ENCODE results near the gene LDLRAD4.

LDLRAD4 gene

GRCh38 chr18:13614641-13615288 lies 396.2 kb downstream of the LDLRAD4 start:
- ChIA-PET POLR2A (no interaction called here), CTCF (no interaction called here)
- TF ChIP-seq L3MBTL2 (conservative IDR thresholded peaks at IDR 0.05), result no peak
- no peak for TF ChIP-seq PKNOX1 (IDR thresholded peaks at IDR 0.05)
- TF ChIP-seq SP1 (IDR thresholded peaks at IDR 0.05), result no peak
- TF ChIP-seq SUZ12 (IDR thresholded peaks at IDR 0.05), result no peak
- TF ChIP-seq LEF1 (IDR thresholded peaks at IDR 0.05; ENCODE audit: borderline replicate concordance), result no peak
- TF ChIP-seq FOXA1 (IDR thresholded peaks at IDR 0.05), result no peak
- no peak for TF ChIP-seq ZNF384 (IDR thresholded peaks at IDR 0.05)
- no peak for TF ChIP-seq CTBP1 (IDR thresholded peaks at IDR 0.05; ENCODE audit: borderline replicate concordance)
- no peak for TF ChIP-seq FOXM1 (IDR thresholded peaks at IDR 0.05; ENCODE audit: borderline replicate concordance)
- TF ChIP-seq HDGF (IDR thresholded peaks at IDR 0.05; ENCODE audit: borderline replicate concordance), result no peak
- no peak for TF ChIP-seq FOXK2 (IDR thresholded peaks at IDR 0.05)
- no peak for TF ChIP-seq ARNT (IDR thresholded peaks at IDR 0.05)
- no peak for TF ChIP-seq TARDBP (IDR thresholded peaks at IDR 0.05)
- TF ChIP-seq BHLHE40 (IDR thresholded peaks at IDR 0.05; ENCODE audit: borderline replicate concordance), result no peak
- no peak for TF ChIP-seq ELF4 (IDR thresholded peaks at IDR 0.05)
- no peak for TF ChIP-seq NFRKB (IDR thresholded peaks at IDR 0.05)
- no peak for DNase-seq (ENCODE audit: extremely low spot score)

DNA sequence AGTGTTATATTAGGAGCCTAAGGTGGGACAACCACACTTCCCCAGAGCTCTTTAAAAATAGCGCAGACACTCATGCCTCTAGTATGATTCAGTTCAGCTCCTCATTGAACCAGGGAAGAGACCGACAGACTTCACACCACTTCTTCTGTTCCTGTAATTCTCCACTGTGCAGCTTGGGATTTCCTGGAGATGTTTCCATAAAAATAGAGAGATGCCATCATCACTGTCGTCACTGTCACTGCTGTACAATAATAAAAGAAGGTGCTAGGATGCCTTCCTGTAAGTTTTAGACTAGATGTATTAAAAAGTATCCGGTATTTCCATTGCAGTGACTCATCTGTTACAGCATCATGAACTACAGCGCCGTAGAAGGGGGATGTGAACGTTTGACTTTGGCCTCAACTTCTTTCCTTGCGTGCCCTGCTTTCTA lies 396.9 kb downstream of the LDLRAD4 start:
- CTCF ChIA-PET, result no interaction called here
- TF ChIP-seq FOXK2 (IDR thresholded peaks at IDR 0.05) (no peak), SP1 (IDR thresholded peaks at IDR 0.05) (no peak), ZNF384 (IDR thresholded peaks at IDR 0.05) (no peak), TARDBP (IDR thresholded peaks at IDR 0.05) (no peak), LEF1 (IDR thresholded peaks at IDR 0.05; ENCODE audit: borderline replicate concordance) (no peak), HDGF (IDR thresholded peaks at IDR 0.05; ENCODE audit: borderline replicate concordance) (no peak), CTBP1 (IDR thresholded peaks at IDR 0.05; ENCODE audit: borderline replicate concordance) (no peak), SUZ12 (IDR thresholded peaks at IDR 0.05) (no peak), FOXA1 (IDR thresholded peaks at IDR 0.05) (no peak), BHLHE40 (IDR thresholded peaks at IDR 0.05; ENCODE audit: borderline replicate concordance) (no peak), FOXM1 (IDR thresholded peaks at IDR 0.05; ENCODE audit: borderline replicate concordance) (no peak), ARNT (IDR thresholded peaks at IDR 0.05) (no peak), NFRKB (IDR thresholded peaks at IDR 0.05) (no peak)
- POLR2A ChIA-PET, result no interaction called here
- DNase-seq (ENCODE audit: extremely low spot score), result no peak

DNA sequence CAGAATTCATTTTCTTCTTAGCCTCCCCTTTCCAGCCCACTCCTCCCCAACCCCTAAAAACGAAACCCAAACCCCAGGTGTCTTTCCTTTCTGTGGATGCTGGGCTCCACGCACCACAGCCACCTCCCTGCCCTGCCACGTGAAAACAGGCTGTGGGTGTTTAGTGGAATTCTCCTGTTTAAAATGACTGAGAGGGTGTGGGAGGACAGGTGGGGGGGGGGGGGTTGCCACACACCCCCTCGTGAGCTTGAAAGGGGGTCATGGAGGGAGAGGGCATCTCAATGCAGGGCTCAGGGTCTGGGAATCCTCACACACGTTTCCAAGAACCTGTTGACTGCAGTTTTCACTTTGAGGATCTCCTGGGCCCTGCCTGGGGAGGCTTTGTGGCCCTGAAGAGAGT lies 397.5 kb downstream of the LDLRAD4 start:
- ChIA-PET CTCF (no interaction called here), POLR2A (no interaction called here)
- no peak for DNase-seq (ENCODE audit: extremely low spot score)
- TF ChIP-seq FOXA1 (IDR thresholded peaks at IDR 0.05) (no peak), FOXK2 (IDR thresholded peaks at IDR 0.05) (no peak), ELF4 (IDR thresholded peaks at IDR 0.05) (no peak), SP1 (IDR thresholded peaks at IDR 0.05) (no peak), TARDBP (IDR thresholded peaks at IDR 0.05) (no peak), FOXM1 (IDR thresholded peaks at IDR 0.05; ENCODE audit: borderline replicate concordance) (no peak), ZNF384 (IDR thresholded peaks at IDR 0.05) (no peak), ARNT (IDR thresholded peaks at IDR 0.05) (no peak), BHLHE40 (IDR thresholded peaks at IDR 0.05; ENCODE audit: borderline replicate concordance) (no peak), LEF1 (IDR thresholded peaks at IDR 0.05; ENCODE audit: borderline replicate concordance) (no peak), SUZ12 (IDR thresholded peaks at IDR 0.05) (no peak), L3MBTL2 (conservative IDR thresholded peaks at IDR 0.05) (no peak), PKNOX1 (IDR thresholded peaks at IDR 0.05) (no peak), CTBP1 (IDR thresholded peaks at IDR 0.05; ENCODE audit: borderline replicate concordance) (no peak), HDGF (IDR thresholded peaks at IDR 0.05; ENCODE audit: borderline replicate concordance) (no peak), NFRKB (IDR thresholded peaks at IDR 0.05) (no peak)

- ChIA-PET POLR2A (no interaction called here), CTCF (no interaction called here)
- TF ChIP-seq BHLHE40 (IDR thresholded peaks at IDR 0.05; ENCODE audit: borderline replicate concordance) (no peak), L3MBTL2 (conservative IDR thresholded peaks at IDR 0.05) (no peak), FOXM1 (IDR thresholded peaks at IDR 0.05; ENCODE audit: borderline replicate concordance) (no peak), SUZ12 (IDR thresholded peaks at IDR 0.05) (no peak), HDGF (IDR thresholded peaks at IDR 0.05; ENCODE audit: borderline replicate concordance) (no peak)
- DNase-seq (ENCODE audit: extremely low spot score), result no peak
Observed at GRCh38 chr18:13616525-13617035, 398.0 kb downstream of the LDLRAD4 start.

- CTCF ChIA-PET, result no interaction called here
- TF ChIP-seq ARNT (IDR thresholded peaks at IDR 0.05) (no peak), SP1 (IDR thresholded peaks at IDR 0.05) (no peak), NFRKB (IDR thresholded peaks at IDR 0.05) (no peak), ZNF384 (IDR thresholded peaks at IDR 0.05) (no peak), PKNOX1 (IDR thresholded peaks at IDR 0.05) (no peak)
- POLR2A ChIA-PET, result no interaction called here
Observed at GRCh38 chr18:13617826-13618515, 399.4 kb downstream of the LDLRAD4 start.

More at GRCh38 chr18:13617826-13618515, 399.4 kb downstream of the LDLRAD4 start:
- no peak for DNase-seq (ENCODE audit: extremely low spot score)

Data from HEK293T (cell line).